SK-N-DZ (cell line): Measurements from ENCODE around the gene CRABP2.
A peak's percentile ranks its signal among the peaks of the same experiment; 100 is the strongest.

Experiments
- DNase-seq: peaks from one replicate; pipeline ENCODE4 v3.0.0-alpha.2; 2015; ENCODE audit warnings: low spot score

CRABP2 gene

GRCh38 chr1:156670359-156670758, 35.0 kb downstream of the CRABP2 start:
- DNase-seq = no peak

DNA sequence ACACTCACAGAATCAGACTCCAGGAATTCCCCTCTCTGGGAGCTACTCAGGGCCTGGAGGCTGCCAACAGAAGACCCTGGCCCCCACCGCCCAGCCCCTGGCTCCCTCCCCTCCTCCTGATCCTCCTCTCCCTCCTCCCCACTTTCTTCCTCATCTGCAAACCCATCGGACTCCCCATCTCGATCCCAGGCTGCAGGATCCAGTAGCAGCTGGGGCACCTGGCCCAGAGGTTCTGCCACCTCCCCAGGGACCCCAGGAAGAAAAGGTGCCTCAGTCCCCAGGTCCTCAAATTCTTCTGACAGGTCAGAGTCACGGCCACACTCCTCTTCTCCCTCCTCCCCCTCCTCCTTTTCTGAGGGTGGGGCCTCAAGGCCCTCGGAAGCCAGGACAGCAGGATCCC, 35.6 kb downstream of the CRABP2 start:
- DNase-seq = no peak

DNA sequence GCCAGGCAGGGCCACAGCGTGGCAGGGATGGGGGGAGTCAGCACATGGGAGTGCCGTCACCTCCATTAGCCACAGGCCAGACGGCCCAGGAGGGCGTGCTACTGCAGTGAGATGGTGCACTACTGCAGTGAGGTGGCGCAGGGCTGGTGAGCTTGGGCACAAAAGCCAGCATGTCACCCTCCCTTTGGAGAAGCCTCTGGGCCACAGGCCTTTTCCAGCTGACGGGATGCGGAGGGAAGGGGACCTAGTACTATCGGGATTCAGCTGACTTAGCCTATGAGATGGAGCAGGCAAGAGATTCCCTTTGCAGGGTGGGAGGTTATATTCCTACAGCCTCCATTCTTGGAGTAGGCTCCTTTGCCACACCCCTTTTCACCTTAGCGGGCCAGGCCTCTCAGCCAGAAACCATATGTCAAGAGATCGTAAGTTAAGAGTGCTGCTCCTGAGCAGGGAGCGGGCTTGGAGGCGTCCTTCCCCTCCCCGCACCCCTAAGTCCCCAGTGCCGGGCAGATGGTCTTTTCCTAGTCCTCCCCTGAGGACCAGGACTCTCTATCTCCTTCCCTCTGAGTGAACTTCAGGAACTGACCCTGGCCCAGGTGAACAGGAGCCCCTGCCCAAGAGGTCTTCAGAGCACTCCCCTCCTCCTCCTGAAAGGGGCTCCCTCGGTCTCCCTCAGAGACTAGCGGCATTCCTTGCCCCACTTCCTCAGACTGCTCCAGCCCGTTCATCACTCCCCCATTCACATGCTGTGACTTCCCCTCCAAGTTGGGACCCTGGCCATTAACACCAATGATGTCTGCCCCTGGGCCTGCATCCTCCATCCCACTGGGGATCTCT, 36.4 kb downstream of the CRABP2 start:
- DNase-seq = peak; percentile 74

- no peak for DNase-seq
These were observed 37.2 kb downstream of the CRABP2 start for GRCh38 chr1:156667968-156668709.

DNA sequence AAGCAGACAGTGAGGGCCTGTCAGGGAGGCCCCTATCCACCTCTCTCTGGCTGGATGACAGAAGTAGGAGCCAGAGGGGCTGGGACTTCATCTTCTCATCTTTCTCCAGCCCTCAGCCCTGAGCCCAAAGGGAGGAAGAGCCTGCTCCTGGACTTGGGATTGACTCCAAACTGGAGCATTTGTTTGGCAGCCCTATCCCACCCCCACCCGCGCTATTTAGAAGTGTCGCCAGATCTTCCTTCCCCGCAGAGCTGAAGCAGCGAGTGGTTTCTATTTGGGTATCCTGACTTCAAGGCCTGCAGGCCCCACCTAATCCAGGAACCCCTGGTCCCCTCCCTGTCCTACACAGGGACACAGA, 37.8 kb downstream of the CRABP2 start:
- DNase-seq = no peak

DNA sequence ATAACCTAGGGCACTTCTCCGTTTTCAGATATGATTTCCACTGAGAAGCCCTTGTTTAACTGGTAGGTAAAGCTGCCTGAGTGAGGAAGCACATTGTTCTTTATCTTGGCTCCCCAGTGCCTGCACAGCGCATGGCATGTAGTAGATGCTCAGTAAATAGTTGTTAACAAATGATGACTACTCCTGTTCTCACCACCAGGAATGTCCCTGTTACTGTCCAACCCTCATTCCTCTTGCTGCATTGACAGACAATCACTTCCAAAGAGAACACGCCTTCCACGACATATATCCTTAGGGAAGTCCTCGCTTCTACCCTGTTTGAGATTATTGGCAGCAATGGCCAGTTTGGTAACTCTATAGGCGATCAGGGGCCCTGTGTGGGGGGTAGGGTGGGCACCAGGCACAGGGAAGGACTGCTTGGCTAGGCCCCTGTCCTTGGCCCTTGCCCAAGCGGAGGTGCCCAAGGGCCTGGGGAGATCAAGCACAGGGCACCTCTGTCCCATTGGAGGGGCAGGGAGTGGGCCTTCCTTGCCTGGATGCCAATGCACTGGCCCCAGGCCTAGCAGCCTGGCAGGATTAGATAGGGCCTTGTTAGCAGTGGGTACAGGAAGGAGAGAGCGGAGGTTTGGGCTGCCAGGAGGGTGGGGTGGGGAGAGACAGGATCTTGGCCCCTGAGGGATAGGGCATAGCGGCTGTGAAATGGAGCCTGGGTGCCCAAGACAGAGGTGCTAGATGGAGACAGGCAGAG, 38.3 kb downstream of the CRABP2 start:
- no peak for DNase-seq

DNA sequence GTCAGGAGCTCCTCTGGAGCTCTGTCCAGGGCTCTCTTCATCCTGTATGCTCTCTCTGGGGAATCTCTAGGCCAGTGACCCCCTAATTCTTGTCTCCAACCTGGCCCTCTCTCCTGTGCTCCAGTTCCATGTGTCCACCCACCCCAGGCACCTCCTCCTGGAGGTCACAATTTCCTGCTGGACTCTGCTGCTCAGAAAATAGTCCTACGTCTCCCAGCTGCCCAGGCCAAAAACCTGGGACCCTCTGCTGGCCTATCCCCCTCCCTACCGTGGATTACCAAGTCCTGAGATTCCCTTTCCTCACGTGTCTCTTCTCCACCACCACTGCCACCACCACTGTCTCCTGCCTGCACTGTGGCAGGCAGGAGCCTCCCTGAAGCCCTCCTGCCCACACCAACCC, 39.8 kb downstream of the CRABP2 start:
- no peak for DNase-seq

DNA sequence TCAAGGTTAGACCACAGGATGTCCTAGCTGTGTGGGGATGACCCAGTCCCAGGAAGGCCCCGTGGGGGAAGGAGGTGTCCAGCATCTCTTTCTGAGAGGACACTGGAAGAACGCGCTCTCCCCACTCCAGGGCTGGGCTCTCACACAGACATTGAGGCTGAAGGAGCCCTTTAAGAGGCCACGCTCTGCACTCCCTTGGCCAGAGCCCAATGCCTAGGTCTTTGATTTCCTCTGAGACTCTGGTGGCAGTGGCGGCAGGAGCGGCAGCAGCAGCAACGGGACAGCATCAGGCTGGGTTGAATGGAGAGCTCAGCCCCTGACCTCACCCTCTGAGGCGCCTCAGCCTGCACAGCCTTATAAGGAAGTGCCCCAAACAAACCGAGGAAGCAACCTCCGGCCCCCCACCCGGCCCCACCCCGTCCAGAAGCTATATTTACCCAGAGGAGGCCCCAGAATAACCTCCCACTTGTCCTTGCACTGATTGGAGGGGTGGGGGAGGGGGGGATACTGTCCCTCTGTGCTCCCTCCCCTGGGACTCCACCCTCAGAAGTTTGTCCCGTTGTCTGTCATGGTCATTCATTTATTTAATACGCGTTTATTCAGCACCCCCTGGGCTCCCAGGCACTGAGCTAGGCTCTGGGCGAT, 40.5 kb downstream of the CRABP2 start:
- no peak for DNase-seq

- DNase-seq = peak; percentile 76
These were observed 41.2 kb downstream of the CRABP2 start for GRCh38 chr1:156664046-156664766.

DNA sequence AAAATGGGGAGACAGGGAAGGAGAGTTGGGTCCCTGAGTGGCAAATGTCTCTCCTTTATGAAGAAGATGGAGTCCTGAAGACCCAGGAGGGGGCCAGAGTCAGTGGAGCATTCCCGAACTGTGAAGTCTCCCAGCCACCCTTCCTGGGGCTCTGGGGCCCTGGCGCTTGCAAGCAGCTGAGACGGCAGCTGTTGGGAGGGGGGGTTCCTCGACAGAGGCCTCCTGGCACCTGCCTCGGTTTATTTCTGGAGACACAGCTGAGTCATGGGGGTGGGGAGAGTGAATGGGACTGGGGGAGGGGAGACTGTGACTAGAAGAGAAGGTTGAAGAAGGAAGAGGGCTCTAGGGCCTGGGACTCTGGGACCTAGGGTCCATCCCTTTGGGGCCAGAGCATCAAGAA, 42.2 kb downstream of the CRABP2 start:
- peak; percentile 62 for DNase-seq

GRCh38 chr1:156662800-156663055, 42.7 kb downstream of the CRABP2 start:
- no peak for DNase-seq

- DNase-seq = no peak
These were observed 43.2 kb downstream of the CRABP2 start for GRCh38 chr1:156662005-156662799.

DNA sequence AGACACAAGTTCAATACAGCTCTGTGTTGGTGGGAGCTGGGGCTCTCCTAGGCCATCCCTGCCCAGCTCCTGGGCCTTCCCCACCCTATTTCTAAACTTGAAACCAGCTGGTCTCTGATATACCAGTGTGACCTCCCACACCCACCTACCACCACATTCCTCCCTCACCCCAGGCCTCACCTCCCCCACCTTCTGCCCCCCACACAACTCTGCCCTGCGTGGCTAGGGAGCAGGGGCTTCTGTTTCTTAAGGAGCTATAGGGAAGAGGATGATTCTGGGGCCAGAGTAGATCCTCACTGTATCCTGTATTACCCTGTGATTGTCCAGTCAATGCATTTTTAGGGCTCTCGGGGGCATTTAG, 44.7 kb downstream of the CRABP2 start:
- DNase-seq = no peak

- peak; percentile 96 for DNase-seq
These were observed 45.2 kb downstream of the CRABP2 start for GRCh38 chr1:156659988-156660751.

GRCh38 chr1:156659661-156659987, 45.8 kb downstream of the CRABP2 start:
- no peak for DNase-seq

DNA sequence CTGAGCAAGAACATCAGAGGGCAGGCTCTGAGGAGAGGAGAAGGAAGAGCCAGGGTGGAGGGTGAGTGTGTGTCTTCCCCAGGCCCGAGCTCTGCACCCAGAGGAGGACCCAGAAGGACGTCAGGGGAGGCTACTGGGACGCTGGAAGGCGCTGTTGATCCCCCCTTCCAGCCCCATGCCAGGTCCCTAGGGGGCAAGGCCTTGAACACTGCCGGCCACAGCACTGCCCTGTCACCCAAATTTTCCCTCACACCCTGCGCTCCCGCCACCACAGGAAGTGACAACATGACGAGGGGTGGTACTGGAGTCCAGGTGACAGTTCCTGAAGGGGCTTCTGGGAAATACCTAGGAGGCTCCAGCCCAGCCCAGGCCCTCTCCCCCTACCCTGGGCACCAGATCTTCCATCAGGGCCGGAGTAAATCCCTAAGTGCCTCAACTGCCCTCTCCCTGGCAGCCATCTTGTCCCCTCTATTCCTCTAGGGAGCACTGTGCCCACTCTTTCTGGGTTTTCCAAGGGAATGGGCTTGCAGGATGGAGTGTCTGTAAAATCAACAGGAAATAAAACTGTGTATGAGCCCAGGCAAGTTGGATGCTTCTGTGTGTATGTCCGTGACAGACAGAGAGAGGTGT, 46.3 kb downstream of the CRABP2 start:
- no peak for DNase-seq

- no peak for DNase-seq
These were observed 46.9 kb downstream of the CRABP2 start for GRCh38 chr1:156658496-156658895.

- no peak for DNase-seq
These were observed 47.6 kb downstream of the CRABP2 start for GRCh38 chr1:156657741-156658319.
